K562 (cell line): ENCODE measurements around the gene TSC22D2. TPM values are rescaled to one million over a fixed set of nuclear protein-coding genes. Genes with fewer than 3 reads are reported as not detected.

ENCODE experiments used
- ATAC-seq: fragments of 200-7000 bp; cut with Tn5 transposase; 3 replicates; pipeline ENCODE4 v1.9.1; 2020; ENCODE audit warnings: moderate library complexity
- BruUV-seq: library from RNA; stranded (reverse); fragments of 400-500 nt; replicated peaks from 2 replicates; lab custom pipeline; 2021; lab: Mats Ljungman, UMichigan
- CTCF ChIA-PET: fragments of 300-600 bp; formaldehyde crosslinking; extraction: SDS; loops from one replicate; lab custom pipeline; 2021; ENCODE audit warnings: low intra/inter-chr PET ratio; lab: Yijun Ruan, JAX
- POLR2A ChIA-PET: fragments of 300-600, 350-650 bp; sonication (Branson Sonifier 250); formaldehyde crosslinking; extraction: SDS; loops from one replicate; lab custom pipeline; 2021; ENCODE audit warnings: antibody characterized with exemption, inconsistent platforms; lab: Yijun Ruan, JAX
- DNase-seq, 4 experiments: peaks; one replicate each; pipeline versions ENCODE4 v3.0.0 to v3.0.0-alpha.2; 2011 to 2018; ENCODE audit warnings: low spot score in 3 of 4, mixed read lengths in 3 of 4; ENCODE audit errors: extremely low read depth in 1 of 4
- FAIRE-seq: peaks from 2 replicates; lab custom pipeline; 2011; peaks lifted over from hg19 to GRCh38; lab: Jason Lieb, UNC
- H2AFZ ChIP-seq: 2 replicates; pipeline ENCODE4 v1.6.0; 2011; ENCODE audit warnings: low read depth, low read length, control low read depth, inconsistent platforms
- H3K27ac ChIP-seq: fragments of 200-600 bp; 3 replicates; pipeline ENCODE4 v1.8.0; 2011; ENCODE audit warnings: low read depth, mild to moderate bottlenecking, control low read depth, inconsistent platforms, low read length, moderate library complexity, mixed read lengths; ENCODE audit errors: extremely low read depth
- H3K27me3 ChIP-seq, 2 experiments: fragments of 300-600 bp in 1 of 2; 2 replicates in 1 of 2; 3 replicates in 1 of 2; pipeline versions ENCODE4 v1.6.0 to v1.8.0; 2011; ENCODE audit warnings: inconsistent platforms in 2 of 2, low read length in 2 of 2, mild to moderate bottlenecking in 1 of 2, mixed read lengths in 1 of 2, moderate library complexity in 1 of 2; ENCODE audit not compliant: control insufficient read depth in 2 of 2, insufficient read depth in 2 of 2
- H3K36me3 ChIP-seq: fragments of 300-600 bp; 3 replicates; pipeline ENCODE4 v1.8.0; 2011; ENCODE audit warnings: mild to moderate bottlenecking, low read length, inconsistent platforms; ENCODE audit not compliant: control insufficient read depth, insufficient read depth
- H3K4me1 ChIP-seq, 2 experiments: fragments of 200-600 bp in 1 of 2; replicated peaks in 1 of 2; 2 replicates in 1 of 2; 3 replicates in 1 of 2; pipeline versions ENCODE4 v1.5.1 to v1.8.0; 2011; ENCODE audit warnings: inconsistent platforms in 2 of 2, low read length in 2 of 2, mild to moderate bottlenecking in 1 of 2, mixed read lengths in 1 of 2, moderate library complexity in 1 of 2; ENCODE audit not compliant: control insufficient read depth in 2 of 2, insufficient read depth in 2 of 2
- H3K4me2 ChIP-seq: 2 replicates; pipeline ENCODE4 v1.6.1; 2011; ENCODE audit warnings: low read length, control low read depth, inconsistent platforms, mixed read lengths; ENCODE audit not compliant: insufficient read depth
- H3K4me3 ChIP-seq: fragments of 200-600 bp; sonication (generic), shearing (Covaris generic); 2 replicates; pipeline ENCODE4 v1.5.1; 2016; ENCODE audit warnings: control low read depth, inconsistent platforms
- H3K79me2 ChIP-seq: fragments of 200-600 bp; 3 replicates; pipeline ENCODE4 v1.8.0; 2011; ENCODE audit warnings: low read length, inconsistent platforms; ENCODE audit not compliant: control insufficient read depth, insufficient read depth
- H3K9ac ChIP-seq, 2 experiments: 2 replicates each; pipeline versions ENCODE4 v1.6.0 to v1.6.1; 2011; ENCODE audit warnings: low read depth in 2 of 2, low read length in 2 of 2, control low read depth in 1 of 2, inconsistent platforms in 1 of 2, mild to moderate bottlenecking in 1 of 2, mixed read lengths in 1 of 2; ENCODE audit not compliant: insufficient read depth in 1 of 2
- H3K9me1 ChIP-seq: one replicate; pipeline ENCODE4 v1.6.0; 2011; ENCODE audit warnings: inconsistent platforms, mild to moderate bottlenecking, low read length, moderate library complexity; ENCODE audit not compliant: control insufficient read depth, insufficient read depth
- H3K9me3 ChIP-seq: replicated peaks from 2 replicates; pipeline ENCODE4 v1.5.1; 2011; ENCODE audit warnings: low read depth, low read length, inconsistent platforms; ENCODE audit not compliant: control insufficient read depth, insufficient read depth
- H4K20me1 ChIP-seq: replicated peaks from 2 replicates; pipeline ENCODE4 v1.6.1; 2011; ENCODE audit warnings: low read length, inconsistent platforms, mixed read lengths; ENCODE audit not compliant: control insufficient read depth, insufficient read depth
- CC2D1A ChIP-seq: fragments of 450-650 bp; IDR thresholded peaks from 2 replicates; pipeline ENCODE4 v1.6.1; 2017; ENCODE audit warnings: mild to moderate bottlenecking
- CHD1 ChIP-seq: fragments of 200-600 bp; sonication (generic); IDR thresholded peaks from one replicate; pipeline ENCODE4 v1.6.1; 2012; ENCODE audit warnings: mild to moderate bottlenecking, moderate library complexity, low read length, inconsistent platforms
- NCOR1 ChIP-seq: fragments of 450-650 bp; IDR thresholded peaks from 2 replicates; pipeline ENCODE4 v1.6.1; 2016; ENCODE audit warnings: mild to moderate bottlenecking, moderate library complexity
- NONO ChIP-seq, 2 experiments: fragments of 200-400 bp in 1 of 2; fragments of 450-650 bp in 1 of 2; formaldehyde crosslinking in 1 of 2; IDR thresholded peaks; 2 replicates each; pipeline ENCODE4 v1.6.1; 2017; ENCODE audit warnings: low read depth in 2 of 2, mild to moderate bottlenecking in 2 of 2, moderate library complexity in 2 of 2, low read length in 1 of 2
- PBX2 ChIP-seq, 2 experiments: IDR thresholded peaks in 1 of 2; conservative IDR thresholded peaks in 1 of 2; 2 replicates each; pipeline ENCODE4 v1.6.1; 2016; ENCODE audit warnings: low read depth in 2 of 2, mild to moderate bottlenecking in 1 of 2, missing compliant biosample characterization in 1 of 2, missing genetic modification characterization in 1 of 2, moderate library complexity in 1 of 2
- RB1 ChIP-seq: fragments of 450-650 bp; IDR thresholded peaks from 2 replicates; pipeline ENCODE4 v1.6.1; 2017; ENCODE audit warnings: low read depth, mild to moderate bottlenecking
- TAF15 ChIP-seq: fragments of 200-400 bp; formaldehyde crosslinking; IDR thresholded peaks from 2 replicates; pipeline ENCODE4 v1.6.1; 2017; ENCODE audit warnings: mild to moderate bottlenecking, low read depth, low read length, moderate library complexity
- TFAP4 ChIP-seq: sonication (generic); formaldehyde crosslinking; IDR thresholded peaks from 2 replicates; pipeline ENCODE4 v1.8.0; 2022; ENCODE audit warnings: missing genetic modification reagents, mild to moderate bottlenecking, moderate library complexity, borderline replicate concordance
- TOE1 ChIP-seq, 2 experiments: fragments of 450-650 bp in 1 of 2; sonication (generic) in 1 of 2; formaldehyde crosslinking in 1 of 2; IDR thresholded peaks; 2 replicates each; pipeline versions ENCODE4 v1.7.1 to v1.8.0; 2016 to 2022; ENCODE audit warnings: borderline replicate concordance in 2 of 2, mild to moderate bottlenecking in 2 of 2, antibody characterized with exemption in 1 of 2, inconsistent platforms in 1 of 2, low read depth in 1 of 2, missing genetic modification reagents in 1 of 2, moderate library complexity in 1 of 2
- ZKSCAN1 ChIP-seq: fragments of 150-350 bp; IDR thresholded peaks from 2 replicates; pipeline ENCODE4 v1.6.1; 2016; ENCODE audit warnings: low read depth, low read length
- ZNF398 ChIP-seq: fragments of 250-450 bp; sonication (Bioruptor Pico); IDR thresholded peaks from 2 replicates; pipeline ENCODE4 v1.8.0; 2021; ENCODE audit warnings: moderate library complexity, mild to moderate bottlenecking, inconsistent platforms
- WGBS: fragments of 100-300 bp; shearing (Covaris generic); methylation state at CpG from one replicate; pipeline ENCODE4 v1.1.6; 2016; ENCODE audit warnings: low coverage, mixed read lengths; ENCODE audit not compliant: insufficient coverage; ENCODE audit errors: missing lambda C conversion rate; 5-methylcytosine and 5-hydroxymethylcytosine counted together
- in situ Hi-C: fragments of 300-500 bp; cut with MboI; formaldehyde crosslinking; loops from 4 replicates; pipeline ENCODE4 v1.15.0; 2018; ENCODE audit warnings: inconsistent platforms, mixed read lengths
- intact Hi-C: fragments of 100-400 bp; cut with micrococcal nuclease; formaldehyde crosslinking; loops from 2 replicates; pipeline ENCODE4 v1.14.2; 2022
- polyA plus RNA-seq, 8 experiments: library from polyadenylated mRNA; depleted of rRNA in 4 of 8; stranded (reverse) in 5 of 8; unstranded in 3 of 8; fragments of >200 nt; fragmentation: Nextera tagmentation in 2 of 8; fragmentation: Illumina TruSeq in 1 of 8; extraction: Ambion mirVana in 2 of 8; extraction: Trizol in 1 of 8; gene quantifications; 2 replicates each; pipeline versions ENCODE4 v1.2.1 to v1.2.3, GENCODE V29; 2011 to 2014; ENCODE audit warnings: inconsistent platforms in 1 of 8, missing spikeins in 1 of 8
- total RNA-seq, 7 experiments: library from RNA; depleted of rRNA in 6 of 7; stranded (reverse); fragments of >200 nt in 6 of 7; fragmentation: Illumina TruSeq in 2 of 7; extraction: Trizol in 2 of 7; gene quantifications; 2 replicates each; pipeline versions ENCODE4 v1.2.1 to v1.2.3, GENCODE V29; 2011 to 2021; ENCODE audit warnings: low replicate concordance in 1 of 7

The TSC22D2 gene
- total and polyA plus RNA-seq, 9 of the 15 experiments (the other 6 are each of a cell fraction or from before 2014, with no cell fraction given): 5.5 to 44.0 (median 19.3) TPM

- no peak for TF ChIP-seq ZNF398
- 0 out of 4 replicates have a peak, but pooled peaks of 1 of the 2 experiments have one; percentile 14 for TF ChIP-seq NONO (IDR thresholded peaks at IDR 0.05; ENCODE audit: low read depth in 2 of 2, low read length in 1 of 2)
- peak; percentile 36 for TF ChIP-seq CHD1
These were observed 1.0 kb downstream of the TSC22D2 start (continued) for GRCh38 chr3:150409125-150409511.

GRCh38 chr3:150409512-150410310 is 1.6 kb downstream of the TSC22D2 start:
- ATAC-seq: peak; percentile 61
- Histone ChIP-seq H3K9ac (peak overlapping the region; percentile 84 to 99), H3K4me2 (peak overlapping the region; percentile 92), H3K27me3 (no peaks in the 10 kb centered on the region), H4K20me1 (peaks cover 32% of the 10 kb centered on the region), H3K4me3 (peak overlapping the region; percentile 81), H3K9me3 (no peaks in the 10 kb centered on the region), H3K36me3 (peaks cover 33% of the 10 kb centered on the region), H3K4me1 (peaks cover 0 to 25% of the 10 kb centered on the region in 2 experiments; a peak in 2 of 5 replicates), H3K27ac (peak overlapping the region; percentile 97), H2AFZ (peak overlapping the region; percentile 84), H3K9me1 (no peaks in the 10 kb centered on the region), H3K79me2 (peaks cover 62% of the 10 kb centered on the region)
- ChIA-PET POLR2A (interaction anchor here (0.6 to 2.8 kb wide), 25 partner anchors 10 to 385 kb away, joined by 3 to 30 read pairs (median 3); partner anchors contain the start of gene SIAH2), CTCF (interaction anchor here (0.6 to 3.8 kb wide), 4 partner anchors 86 to 184 kb away, joined by 3 to 26 read pairs (median 4); no protein-coding TSS in a partner anchor)
- intact Hi-C loops: loop anchor here (1.0 to 5.0 kb wide), 5 partner anchors 37 to 193 kb away; partner anchors contain the start of gene SELENOT
- in situ Hi-C loops: loop anchor here (5.0 kb wide), 1 partner anchor 83 kb away; no protein-coding TSS in a partner anchor
- FAIRE-seq: no peak
- no TSS peak for BruUV-seq
- WGBS: under 1% methylated on average over 48 of the region's 72 CpGs
- peak; percentile 51 to 87 (median 61) for DNase-seq
- TF ChIP-seq ZKSCAN1 (peak; percentile 10; the same call in 1 of the 2 replicates), TFAP4 (CRISPR knock-in tag) (peak; percentile 67; the same call in 1 of the 2 replicates), NCOR1 (0 out of 2 replicates have a peak, but pooled peaks have one; percentile 10), RB1 (peak; percentile 50), CC2D1A (peak; percentile 29; the same call in 1 of the 2 replicates), TOE1 (IDR thresholded peaks at IDR 0.05; ENCODE audit: borderline replicate concordance) (peak; percentile 68; the same call in 1 of the 2 replicates), TOE1 (CRISPR knock-in tag; IDR thresholded peaks at IDR 0.05; ENCODE audit: borderline replicate concordance, low read depth) (no peak), TAF15 (no peak), PBX2 (CRISPR knock-in tag; IDR thresholded peaks at IDR 0.05; ENCODE audit: low read depth) (no peak), PBX2 (tag; conservative IDR thresholded peaks at IDR 0.05; ENCODE audit: low read depth) (peak; percentile 22; the same call in 1 of the 2 replicates)
